HG03025 (cell line): ENCODE measurements around the gene FAIM2.
"Not testable (repeated sequence)": the region's sequence is repeated elsewhere in the genome, so short reads cannot be mapped to it uniquely, and the experiment has no call there.

Source experiments
- ATAC-seq: cut with Tn5 transposase; IDR thresholded peaks from one replicate; pipeline ENCODE4 v1.9.1; 2021; ENCODE audit warnings: mild to moderate bottlenecking, moderate library complexity; ENCODE audit not compliant: unreplicated experiment, low FRiP score

FAIM2 gene

DNA sequence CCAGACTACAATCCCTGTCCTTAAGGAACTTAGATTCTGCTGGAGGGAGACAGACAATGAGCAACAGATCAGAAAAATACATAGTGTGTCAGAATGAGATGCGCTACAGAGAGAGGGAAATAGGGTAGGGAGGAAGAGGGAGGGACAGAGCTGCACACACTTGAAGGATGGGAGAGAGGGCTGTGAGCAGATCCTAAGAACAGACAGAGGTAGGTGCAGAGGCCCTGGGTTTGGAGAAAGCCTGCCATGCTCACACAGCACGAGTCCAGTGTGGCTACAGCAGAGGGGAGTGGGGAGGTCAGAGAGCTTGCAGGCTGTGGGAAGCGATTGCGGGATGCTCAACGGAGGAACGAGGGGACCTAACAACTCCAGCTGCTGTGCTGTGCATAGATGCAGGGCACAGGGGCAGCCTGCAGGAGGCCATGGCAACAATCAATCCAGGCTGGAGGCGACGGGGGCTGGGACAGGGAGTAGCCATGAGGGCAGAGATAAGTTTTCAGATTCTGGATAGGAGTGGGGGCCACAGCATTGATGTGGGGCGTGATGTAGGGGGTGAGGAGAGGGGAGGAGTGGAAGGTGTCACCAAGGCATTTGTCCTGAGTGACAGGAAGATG, 20.7 kb downstream of the FAIM2 start:
- no peak for ATAC-seq

DNA sequence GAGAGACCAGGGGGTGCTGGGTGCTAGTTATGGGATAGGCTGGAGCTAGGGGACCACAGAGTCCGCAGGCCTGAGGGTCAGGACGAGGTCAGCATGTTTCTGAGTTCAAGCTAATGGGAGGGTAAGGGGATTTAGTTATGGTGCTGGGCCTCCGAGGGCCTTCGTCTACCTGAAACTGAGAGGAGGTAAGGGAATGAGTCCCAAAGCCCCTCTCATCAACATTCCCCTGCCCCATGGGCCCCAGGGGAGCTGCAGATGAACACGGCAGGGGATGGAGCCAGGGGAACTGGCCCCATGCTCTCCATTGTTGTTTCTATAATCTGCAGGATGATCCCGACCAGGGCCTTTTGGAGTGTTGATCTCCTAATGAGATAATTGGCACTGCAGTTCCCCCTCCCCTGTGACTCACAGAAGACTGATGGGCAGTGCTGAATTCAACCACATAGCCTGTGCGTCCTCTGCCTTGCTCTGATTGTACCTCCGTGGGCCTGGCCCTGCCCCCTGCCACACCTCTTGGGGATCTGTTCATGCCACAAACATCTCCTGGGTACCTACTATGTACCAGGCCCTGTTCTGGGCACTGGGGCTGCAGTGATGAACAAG, 21.4 kb downstream of the FAIM2 start:
- no peak for ATAC-seq

DNA sequence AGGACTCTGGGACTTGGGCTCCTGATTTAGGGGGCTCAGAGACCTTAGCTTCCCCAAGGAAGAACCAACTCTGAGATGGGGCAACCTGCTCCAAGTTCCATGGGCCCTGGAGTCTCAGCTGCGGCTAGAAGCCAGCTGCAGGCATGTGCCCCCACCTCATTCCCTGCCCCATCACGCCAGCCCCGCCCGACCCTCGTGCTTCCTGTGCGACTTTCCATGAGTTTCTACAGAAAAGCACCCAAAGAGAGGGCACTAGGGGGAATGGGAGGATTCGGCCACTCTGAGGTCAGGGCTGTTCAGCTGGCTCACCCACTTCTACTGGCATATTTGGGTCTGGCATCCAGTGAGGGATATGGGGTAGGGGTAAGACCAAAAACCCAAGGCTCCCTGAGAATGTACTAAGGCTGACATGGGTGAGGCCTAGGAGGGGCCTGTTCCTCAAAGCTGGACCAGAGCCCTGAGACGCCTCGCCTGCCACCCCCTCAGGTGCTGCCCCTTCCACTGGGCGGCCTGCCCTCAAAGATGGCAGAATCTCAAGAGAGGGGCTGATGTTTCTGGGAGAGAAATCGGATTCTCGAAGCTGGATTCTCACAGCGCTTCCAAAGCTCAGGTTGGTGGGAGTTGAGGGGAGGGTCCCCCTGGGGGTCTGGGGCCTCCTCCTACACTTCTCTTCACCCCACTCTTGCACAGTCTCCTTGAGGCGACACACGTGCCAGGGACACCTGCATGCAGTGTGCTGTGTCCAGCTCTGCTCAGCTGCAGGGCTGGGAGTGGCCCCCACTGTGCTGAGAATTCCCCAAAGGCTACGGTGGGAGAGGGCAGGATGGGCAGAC, 22.1 kb downstream of the FAIM2 start:
- no peak for ATAC-seq

DNA sequence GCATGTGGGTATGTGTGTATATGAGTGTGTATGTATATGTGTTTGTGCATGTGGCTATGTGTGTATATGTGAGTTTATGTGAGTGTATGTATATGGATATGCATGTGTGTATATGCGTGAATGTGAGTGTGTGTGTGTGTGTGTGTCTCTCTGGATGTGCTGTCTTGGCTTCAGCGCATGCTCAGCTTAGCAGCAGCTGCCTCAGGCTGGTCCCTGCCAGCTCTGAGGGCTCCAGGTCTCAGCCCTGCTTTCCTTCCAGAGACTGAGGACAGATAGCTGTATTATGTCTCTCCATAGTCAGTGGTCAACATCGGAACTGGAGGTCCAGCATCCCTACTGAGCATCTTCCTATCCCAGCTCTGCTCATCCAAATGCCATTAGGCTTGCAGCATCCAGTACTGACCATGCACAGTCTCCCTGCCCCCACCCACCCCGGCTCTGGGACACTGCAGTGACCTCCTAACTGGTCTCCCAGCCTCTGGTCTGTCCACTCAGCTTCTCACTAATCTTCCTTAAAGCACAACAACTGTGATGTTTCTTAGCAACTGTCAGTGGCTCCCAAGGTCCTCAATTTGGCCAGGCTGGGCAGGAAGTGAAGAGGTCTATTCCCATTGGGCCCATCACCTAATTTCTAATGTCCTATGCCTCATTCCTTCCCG, 22.8 kb downstream of the FAIM2 start:
- no peak for ATAC-seq

DNA sequence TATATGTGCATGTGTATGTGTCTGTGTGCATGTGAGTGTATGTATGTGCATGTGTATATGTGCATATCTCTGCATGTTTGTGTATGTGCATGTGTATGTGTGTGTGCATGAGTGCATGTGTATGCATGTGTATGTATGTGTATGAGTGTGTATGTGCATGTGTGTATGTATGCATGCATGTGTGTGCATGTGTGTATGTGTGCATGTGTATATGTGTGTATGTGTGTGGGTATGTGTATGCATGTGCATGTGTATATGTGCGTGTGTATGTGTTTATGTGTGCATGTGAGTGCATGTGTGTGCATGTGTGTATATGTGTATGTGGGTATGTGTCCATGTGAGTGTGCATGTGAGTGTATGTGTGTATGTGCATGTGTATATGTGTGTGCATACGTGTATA, 24.6 kb downstream of the FAIM2 start:
- not testable (repeated sequence) for ATAC-seq

DNA sequence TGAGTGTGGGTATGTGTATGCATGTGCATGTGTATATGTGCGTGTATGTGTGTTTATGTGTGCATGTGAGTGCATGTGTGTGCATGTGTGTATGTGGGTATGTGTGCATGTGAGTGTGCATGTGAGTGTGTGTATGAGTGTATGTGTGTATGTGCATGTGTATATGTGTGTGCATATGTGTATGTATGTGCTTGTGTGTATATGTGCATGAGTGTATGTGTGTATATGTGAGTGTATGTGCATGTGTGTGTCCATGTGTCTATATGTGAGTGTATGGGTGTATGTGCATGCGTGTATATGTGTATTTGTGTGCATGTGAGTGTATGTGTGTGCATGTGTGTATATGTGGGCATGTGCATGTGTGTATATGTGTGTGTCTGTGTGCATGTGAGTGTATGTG, 25.7 kb downstream of the FAIM2 start:
- ATAC-seq = no peak

DNA sequence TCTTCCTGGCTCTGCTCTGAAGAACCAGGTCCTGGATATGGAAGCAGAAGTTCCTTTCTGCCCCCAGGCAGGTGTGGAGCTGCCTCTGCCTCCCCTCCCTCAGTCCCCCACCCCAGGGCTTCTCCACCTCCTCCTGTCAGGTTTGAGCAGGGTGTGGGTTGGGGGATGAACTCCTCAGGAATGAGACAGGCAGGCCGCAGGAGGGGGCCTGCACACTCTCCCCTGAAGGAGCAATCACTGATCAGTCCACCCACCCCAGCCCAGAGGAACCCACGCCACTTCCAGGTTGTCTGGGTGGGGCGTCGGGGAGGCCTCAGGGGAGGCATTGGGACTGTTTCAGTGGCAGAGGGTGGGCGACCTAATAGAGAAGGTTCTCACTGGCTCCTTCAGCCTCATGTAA, 26.6 kb downstream of the FAIM2 start:
- no peak for ATAC-seq

DNA sequence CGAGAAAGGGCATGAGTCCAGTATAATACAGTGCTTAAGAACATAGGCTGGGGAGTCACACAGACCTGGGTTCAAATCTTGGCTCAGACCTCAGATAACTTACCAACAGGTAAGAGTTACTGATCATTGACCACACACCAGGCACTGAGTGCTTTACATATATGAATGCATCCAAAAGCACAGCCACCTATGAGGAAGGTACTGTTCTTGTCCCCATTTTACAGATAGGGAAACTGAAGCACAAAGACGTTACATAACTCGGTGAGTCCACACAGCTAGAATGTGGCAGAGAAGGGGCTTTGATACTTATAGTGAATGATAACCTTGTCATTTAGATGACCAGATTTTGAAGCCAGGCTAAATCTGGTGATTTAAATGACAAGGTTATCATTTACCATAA, 27.6 kb downstream of the FAIM2 start:
- no peak for ATAC-seq

DNA sequence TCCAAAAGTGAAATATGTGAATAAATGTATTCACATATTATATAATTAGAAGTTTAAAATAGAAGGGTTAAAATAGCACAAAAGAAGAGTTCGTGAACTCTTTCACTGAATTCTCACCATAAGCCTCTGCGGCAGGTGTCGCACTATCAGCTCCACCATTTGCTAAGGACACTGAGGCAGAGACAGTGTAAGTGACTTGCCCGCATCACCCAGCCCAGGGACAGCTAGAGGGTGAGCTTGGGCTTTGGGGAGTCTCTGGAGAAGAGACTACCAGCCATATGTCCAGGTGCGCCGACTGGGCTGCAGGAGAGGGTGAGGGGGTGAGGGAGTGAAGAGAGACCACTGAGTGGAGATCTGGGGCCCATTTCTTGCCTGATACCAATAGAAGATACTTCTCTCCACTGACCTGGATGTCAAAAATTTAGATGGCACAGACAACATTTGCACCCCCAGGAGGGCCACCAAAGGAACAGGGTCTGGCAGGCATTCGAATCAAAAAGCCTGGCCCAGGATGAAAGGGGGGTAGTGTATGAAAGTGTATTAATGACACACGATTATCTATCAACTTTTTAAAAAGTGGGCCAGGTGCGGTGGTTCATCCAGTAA, 28.5 kb downstream of the FAIM2 start:
- ATAC-seq = no peak

DNA sequence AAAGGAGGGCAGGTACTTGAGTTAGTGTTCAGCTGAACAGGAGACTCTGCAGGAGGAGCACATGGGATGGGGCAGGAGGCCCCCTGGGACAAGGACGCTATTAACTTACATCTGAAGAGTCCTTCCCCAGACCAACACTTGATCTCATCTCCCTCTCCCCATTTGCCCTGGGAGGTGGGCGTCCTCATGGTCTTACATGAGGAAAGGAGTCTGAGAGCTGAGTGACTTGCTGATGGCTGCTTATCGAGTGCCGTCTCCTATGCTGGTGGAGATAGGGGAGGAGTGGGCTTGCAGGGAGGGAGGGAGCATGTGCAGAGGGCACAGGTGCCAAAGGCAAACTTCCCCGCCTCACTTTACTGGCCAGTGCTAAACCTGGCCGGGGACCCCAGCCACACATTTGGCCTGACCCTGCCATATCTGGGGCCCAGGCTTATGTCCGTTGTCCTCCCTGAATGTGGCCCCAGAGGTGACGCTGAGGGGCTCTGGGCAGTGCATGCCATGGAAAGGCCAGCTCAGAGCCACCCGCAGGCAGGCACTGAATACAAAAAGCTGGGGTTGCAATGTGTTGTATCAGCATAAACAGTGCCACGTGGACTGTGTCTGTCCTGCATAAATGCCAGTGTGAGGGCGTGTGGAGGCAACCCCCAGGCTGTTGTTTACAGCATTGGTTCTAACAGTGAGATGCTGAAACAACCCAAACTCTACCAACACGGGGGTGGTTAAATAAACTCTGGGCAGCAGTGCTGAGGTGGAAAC, 29.4 kb downstream of the FAIM2 start:
- ATAC-seq = no peak

DNA sequence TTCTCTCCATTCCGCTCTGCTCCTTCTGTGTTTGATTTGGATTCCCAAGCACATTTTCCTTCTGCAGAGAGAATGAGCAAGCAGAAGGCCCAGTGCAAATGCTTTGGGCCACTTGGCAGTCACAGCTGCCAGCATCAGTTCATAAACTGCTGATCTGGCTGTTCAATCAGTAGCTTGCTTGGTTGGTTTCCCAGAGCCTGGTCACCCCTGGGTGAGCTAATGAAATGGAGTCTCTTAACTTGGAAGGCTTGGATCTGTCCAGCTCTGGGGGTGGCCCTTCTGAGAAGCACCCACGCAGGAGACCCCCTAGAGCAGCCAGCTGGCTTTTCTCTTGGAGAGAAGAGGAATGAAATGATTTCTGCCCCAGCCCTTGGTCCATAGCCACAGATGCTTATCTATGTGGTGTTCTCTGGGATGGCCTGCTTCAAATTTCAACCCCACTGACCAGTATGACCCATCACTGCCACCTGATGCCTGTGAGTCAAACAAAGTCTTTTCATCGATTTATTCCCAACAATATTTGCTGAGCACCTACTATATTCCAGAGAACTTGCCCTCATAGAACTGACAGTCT, 30.3 kb downstream of the FAIM2 start:
- ATAC-seq = no peak

DNA sequence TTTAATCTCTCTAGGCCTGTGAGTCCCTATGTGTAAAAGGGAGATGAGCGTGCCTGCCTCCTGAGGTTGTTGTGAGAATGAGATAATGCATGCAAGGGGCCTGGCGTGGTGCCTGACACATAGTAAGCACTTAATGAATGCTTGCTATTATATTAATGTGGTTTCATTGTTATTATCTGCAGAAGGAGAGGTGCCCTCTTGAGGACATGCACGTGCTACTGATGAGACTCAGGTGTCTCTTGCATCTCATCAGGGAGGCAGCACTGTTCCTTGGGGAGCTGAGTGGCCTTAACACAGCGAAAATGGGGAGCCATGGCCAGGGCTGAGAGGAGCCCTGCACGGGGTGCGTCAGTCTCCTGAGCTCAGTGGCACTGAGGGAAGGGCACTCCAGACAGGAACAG, 30.9 kb downstream of the FAIM2 start:
- no peak for ATAC-seq

DNA sequence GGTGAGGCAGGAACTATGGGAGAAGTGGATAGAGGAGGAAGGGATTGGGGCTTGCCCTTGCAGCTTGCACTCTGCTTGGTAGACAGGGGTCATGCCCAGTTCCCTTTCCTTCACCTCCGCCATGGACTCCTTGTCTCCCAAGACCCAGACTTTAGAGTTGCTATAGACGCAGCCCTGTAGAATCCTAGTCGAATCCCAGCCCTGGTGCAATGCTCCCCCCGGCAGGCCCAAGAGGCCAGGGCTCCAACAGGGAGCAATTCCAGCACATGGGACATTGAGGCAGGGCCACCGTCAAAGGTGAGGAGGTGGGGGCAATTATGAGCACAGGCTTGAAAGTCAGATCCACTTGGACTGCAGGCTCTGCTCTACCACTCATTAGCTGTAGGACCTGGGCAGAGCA, 31.3 kb downstream of the FAIM2 start:
- no peak for ATAC-seq

DNA sequence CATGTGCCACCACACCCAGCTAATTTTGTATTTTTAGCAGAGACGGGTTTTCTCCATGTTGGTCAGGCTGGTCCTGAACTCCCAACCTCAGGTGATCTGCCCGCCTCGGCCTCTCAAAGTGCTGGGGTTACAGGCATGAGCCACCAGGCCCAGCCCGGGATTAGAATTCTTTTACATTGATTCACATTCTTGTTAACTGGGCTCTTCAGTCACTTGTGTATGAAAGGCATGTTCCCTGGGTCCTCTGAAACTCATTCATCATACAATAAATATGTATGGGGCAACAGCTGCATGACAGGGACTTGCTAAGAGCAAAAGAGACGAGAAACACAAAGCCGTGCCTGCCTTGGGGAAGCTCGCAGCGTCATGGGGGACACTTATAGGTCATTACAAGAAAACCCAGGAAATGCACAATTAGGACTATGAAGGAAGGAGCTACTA, 31.9 kb downstream of the FAIM2 start:
- ATAC-seq = not testable (repeated sequence)

DNA sequence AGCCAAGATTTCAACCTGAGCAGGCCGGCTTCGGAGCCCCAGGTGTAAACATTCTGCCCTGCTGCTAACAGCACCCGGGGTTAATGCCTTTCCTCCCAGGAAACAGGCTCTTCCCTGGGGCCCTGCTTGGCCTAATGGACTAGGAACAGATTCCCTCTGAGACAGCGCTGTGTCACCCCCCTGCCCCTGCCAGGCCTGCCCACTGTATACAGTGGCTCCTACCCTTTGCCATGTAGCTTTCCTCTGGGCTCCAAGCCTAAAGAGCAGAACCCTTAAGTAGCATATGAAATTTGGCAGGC, 32.5 kb downstream of the FAIM2 start:
- no peak for ATAC-seq

DNA sequence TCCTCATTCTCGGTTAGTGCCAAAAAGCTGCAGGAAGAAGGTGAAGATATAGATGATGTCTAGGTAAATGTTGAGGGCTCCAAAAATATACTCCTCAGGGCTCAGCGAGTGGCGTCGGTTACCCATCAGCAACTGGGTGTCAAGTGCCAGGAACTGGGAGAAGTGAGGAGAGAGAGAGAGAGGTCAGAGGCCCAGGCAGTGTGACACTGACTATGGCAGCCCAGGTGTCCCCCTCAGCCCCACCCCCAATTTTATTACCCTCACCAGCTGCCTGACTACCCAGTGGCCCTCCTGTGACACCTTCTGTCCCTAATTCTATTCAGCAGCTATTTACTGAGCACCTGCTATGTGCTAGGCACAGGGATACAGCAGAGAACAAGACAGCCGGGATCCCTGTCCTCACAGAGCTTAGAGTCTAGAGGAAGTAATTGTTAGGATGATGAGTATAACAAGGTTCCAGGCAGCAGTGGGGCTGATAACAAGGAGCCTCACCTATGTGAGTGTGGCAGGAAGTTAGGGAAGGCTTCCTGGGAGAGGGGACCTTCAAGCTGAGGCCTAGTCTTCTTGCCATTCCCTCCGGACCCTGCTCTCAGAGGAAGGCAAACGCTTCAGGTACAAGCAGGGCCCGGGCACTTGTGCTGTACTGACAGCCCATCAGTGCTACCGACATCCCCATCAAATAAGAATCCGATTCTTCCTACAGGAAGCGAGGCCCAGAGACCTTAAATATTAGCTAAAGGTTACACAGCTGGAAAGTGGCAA, 33.0 kb downstream of the FAIM2 start:
- no peak for ATAC-seq

DNA sequence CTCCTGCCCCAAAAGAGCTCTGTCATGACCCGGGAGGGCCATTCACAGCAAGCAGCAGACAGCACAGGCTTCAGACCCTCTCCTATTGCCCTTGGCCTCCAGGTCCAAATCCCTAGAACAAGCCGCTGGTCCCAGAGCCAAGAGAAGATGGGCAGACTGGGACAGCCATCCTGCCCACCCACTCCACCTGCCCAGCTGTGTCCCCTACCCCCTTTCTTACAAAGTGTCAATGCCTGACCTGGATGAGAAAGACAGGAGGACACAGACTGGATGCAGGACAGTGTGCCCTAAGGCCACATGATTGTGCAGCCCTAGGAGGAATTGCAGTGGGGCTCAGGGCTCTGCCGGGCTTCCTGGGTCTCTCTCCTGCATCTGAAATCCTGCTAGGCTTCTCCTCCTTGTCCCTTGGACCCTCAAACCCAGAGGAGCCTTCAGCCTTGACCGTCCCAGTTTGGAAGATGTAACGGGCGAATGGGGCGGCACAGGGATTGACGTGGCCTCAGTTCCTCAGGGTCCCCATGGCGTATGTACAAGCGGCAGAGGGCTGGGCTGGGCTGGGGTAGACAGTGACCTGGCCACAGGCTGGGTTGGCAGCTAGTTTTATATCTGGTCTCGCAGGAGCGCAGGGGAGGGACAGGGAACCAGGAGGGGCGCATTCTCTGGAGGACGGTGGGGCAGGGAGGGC, 33.7 kb downstream of the FAIM2 start:
- no peak for ATAC-seq

DNA sequence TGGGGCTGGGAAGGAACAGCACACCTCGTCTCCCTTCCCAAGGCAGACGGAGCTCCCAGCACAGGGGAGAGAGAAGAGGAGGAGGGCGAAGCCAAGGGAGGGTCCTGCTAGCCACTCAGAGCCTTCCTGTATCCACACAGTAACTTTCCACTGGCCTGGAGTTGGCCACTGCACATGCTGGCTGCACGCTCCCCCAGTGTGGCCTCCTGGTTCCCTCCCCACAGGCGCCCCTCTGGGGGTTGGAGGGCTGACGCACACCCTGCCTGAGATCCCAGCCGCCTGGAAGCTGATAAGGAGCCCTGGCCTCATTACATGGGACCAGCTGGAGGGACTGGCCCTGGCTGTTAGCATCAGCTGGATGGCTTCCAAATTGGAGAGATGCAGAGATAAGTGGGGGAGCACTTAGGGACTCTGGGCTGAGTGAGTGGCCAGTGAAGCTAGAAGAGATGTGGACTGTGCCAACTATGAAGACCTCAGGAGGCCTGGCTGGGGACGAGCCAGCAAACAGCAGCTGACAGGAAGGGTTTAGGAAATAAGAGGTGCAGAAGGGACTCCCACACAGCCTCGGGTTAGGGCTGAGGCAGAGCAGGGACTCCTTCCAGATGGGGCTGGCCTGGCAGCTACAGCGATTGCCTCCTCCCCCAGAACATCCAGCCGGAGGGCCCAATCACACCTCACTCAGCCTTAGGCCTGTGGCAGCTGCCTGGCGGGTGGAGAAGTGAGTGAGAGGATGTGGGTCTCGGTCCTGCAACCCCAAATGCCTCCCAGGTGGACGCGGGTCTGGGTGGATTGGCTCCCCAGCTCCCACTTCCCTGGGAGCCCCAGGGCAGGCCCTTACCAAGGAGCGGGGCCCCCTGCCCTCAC, 34.5 kb downstream of the FAIM2 start:
- ATAC-seq = no peak
